Mucosa of stomach (tissue), 1 donor: Measurements from ENCODE around the gene MFN2.
"Not testable (repeated sequence)": the region's sequence is repeated elsewhere in the genome, so short reads cannot be mapped to it uniquely, and the experiment has no call there.

Experiments used
- H3K27me3 ChIP-seq: one replicate; pipeline ENCODE4 v1.7.0; 2013; ENCODE audit warnings: mild to moderate bottlenecking, low read length; ENCODE audit not compliant: control insufficient read depth, insufficient read depth
- H3K36me3 ChIP-seq: one replicate; pipeline ENCODE4 v1.7.0; 2013; ENCODE audit warnings: low read length; ENCODE audit not compliant: control insufficient read depth, insufficient read depth
- H3K4me1 ChIP-seq: one replicate; pipeline ENCODE4 v1.7.0; 2013; ENCODE audit warnings: mild to moderate bottlenecking, low read length; ENCODE audit not compliant: control insufficient read depth, insufficient read depth
- H3K4me3 ChIP-seq: one replicate; pipeline ENCODE4 v1.7.0; 2013; ENCODE audit warnings: low read length
- H3K9ac ChIP-seq: one replicate; pipeline ENCODE4 v1.7.0; 2013; ENCODE audit warnings: mild to moderate bottlenecking, low read length, moderate library complexity
- H3K9me3 ChIP-seq: one replicate; pipeline ENCODE4 v1.7.0; 2013; ENCODE audit warnings: mild to moderate bottlenecking, low read length, moderate library complexity; ENCODE audit not compliant: control insufficient read depth
- donor health status: Pancreatic carcinoma.

Gene MFN2

GRCh38 chr1:12037486-12038355, 57.5 kb downstream of the MFN2 start:
- H3K4me1 ChIP-seq: no peaks in the 10 kb centered on the region
- no peak overlapping the region for H3K9ac ChIP-seq
- no peaks in the 10 kb centered on the region for H3K9me3 ChIP-seq
- H3K27me3 ChIP-seq: no peaks in the 10 kb centered on the region
- H3K4me3 ChIP-seq: no peak overlapping the region
- no peaks in the 10 kb centered on the region for H3K36me3 ChIP-seq

GRCh38 chr1:12038356-12039163, 58.3 kb downstream of the MFN2 start:
- Histone ChIP-seq H3K9me3 (no peaks in the 10 kb centered on the region), H3K27me3 (no peaks in the 10 kb centered on the region), H3K9ac (no peak overlapping the region), H3K36me3 (no peaks in the 10 kb centered on the region), H3K4me1 (no peaks in the 10 kb centered on the region), H3K4me3 (no peak overlapping the region)

GRCh38 chr1:12039164-12039525, 58.9 kb downstream of the MFN2 start:
- no peaks in the 10 kb centered on the region for H3K4me1 ChIP-seq
- H3K9ac ChIP-seq: no peak overlapping the region
- no peaks in the 10 kb centered on the region for H3K36me3 ChIP-seq
- H3K27me3 ChIP-seq: no peaks in the 10 kb centered on the region
- H3K9me3 ChIP-seq: no peaks in the 10 kb centered on the region
- no peak overlapping the region for H3K4me3 ChIP-seq

- H3K36me3 ChIP-seq, H3K27me3 ChIP-seq, H3K9ac ChIP-seq, H3K4me3 ChIP-seq, H3K4me1 ChIP-seq, H3K9me3 ChIP-seq: not testable (repeated sequence)
Observed at GRCh38 chr1:12039824-12040456, 59.7 kb downstream of the MFN2 start.

- Histone ChIP-seq H3K36me3 (no peaks in the 10 kb centered on the region), H3K27me3 (peaks cover 3% of the 10 kb centered on the region), H3K4me3 (no peak overlapping the region), H3K4me1 (peaks cover 5% of the 10 kb centered on the region), H3K9me3 (no peaks in the 10 kb centered on the region), H3K9ac (no peak overlapping the region)
Observed at GRCh38 chr1:12040457-12041051, 60.3 kb downstream of the MFN2 start.

- H3K4me1 ChIP-seq, H3K4me3 ChIP-seq, H3K9me3 ChIP-seq, H3K36me3 ChIP-seq, H3K9ac ChIP-seq, H3K27me3 ChIP-seq: not testable (repeated sequence)
Observed at GRCh38 chr1:12044187-12044877, 64.1 kb downstream of the MFN2 start.

GRCh38 chr1:12046749-12047119, 66.5 kb downstream of the MFN2 start:
- no peak overlapping the region for H3K9ac ChIP-seq
- H3K4me3 ChIP-seq: no peak overlapping the region
- H3K27me3 ChIP-seq: peaks cover 9% of the 10 kb centered on the region
- H3K4me1 ChIP-seq: peaks cover 5% of the 10 kb centered on the region
- H3K36me3 ChIP-seq: no peaks in the 10 kb centered on the region
- H3K9me3 ChIP-seq: no peaks in the 10 kb centered on the region

GRCh38 chr1:12047120-12047876, 67.1 kb downstream of the MFN2 start:
- no peak overlapping the region for H3K9ac ChIP-seq
- no peak overlapping the region for H3K4me3 ChIP-seq
- no peaks in the 10 kb centered on the region for H3K36me3 ChIP-seq
- H3K9me3 ChIP-seq: no peaks in the 10 kb centered on the region
- H3K4me1 ChIP-seq: peaks cover 8% of the 10 kb centered on the region
- peaks cover 9% of the 10 kb centered on the region for H3K27me3 ChIP-seq

GRCh38 chr1:12048372-12048771, 68.1 kb downstream of the MFN2 start:
- Histone ChIP-seq H3K4me1 (peaks cover 10% of the 10 kb centered on the region), H3K9me3 (no peaks in the 10 kb centered on the region), H3K9ac (no peak overlapping the region)

GRCh38 chr1:12049616-12050015, 69.4 kb downstream of the MFN2 start:
- no peaks in the 10 kb centered on the region for H3K36me3 ChIP-seq
- peaks cover 10% of the 10 kb centered on the region for H3K4me1 ChIP-seq
- H3K4me3 ChIP-seq: no peak overlapping the region
- H3K27me3 ChIP-seq: peaks cover 9% of the 10 kb centered on the region
- no peak overlapping the region for H3K9ac ChIP-seq
- no peaks in the 10 kb centered on the region for H3K9me3 ChIP-seq

More at GRCh38 chr1:12048372-12048771, 68.1 kb downstream of the MFN2 start:
- peaks cover 9% of the 10 kb centered on the region for H3K27me3 ChIP-seq
- no peaks in the 10 kb centered on the region for H3K36me3 ChIP-seq
- no peak overlapping the region for H3K4me3 ChIP-seq

- peaks cover 5% of the 10 kb centered on the region for H3K4me1 ChIP-seq
- no peaks in the 10 kb centered on the region for H3K36me3 ChIP-seq
- no peak overlapping the region for H3K9ac ChIP-seq
- H3K4me3 ChIP-seq: no peak overlapping the region
- H3K9me3 ChIP-seq: no peaks in the 10 kb centered on the region
- H3K27me3 ChIP-seq: peaks cover 6% of the 10 kb centered on the region
Observed at GRCh38 chr1:12051361-12051760, 71.1 kb downstream of the MFN2 start.
